ENCODE measurements around the gene TM7SF2.

TM7SF2 gene

GRCh38 chr11:65111744-65112545, at the start of gene TM7SF2:
Gene TM7SF2 (plus strand): TSS chr11:65111872. CDS start chr11:65112016, 144 bp downstream.
- peak; percentile 77 for DNase-seq

GRCh38 chr11:65063532-65063931, 48.1 kb upstream of the TM7SF2 start:
- DNase-seq: no peak

GRCh38 chr11:65064847-65065240, 46.8 kb upstream of the TM7SF2 start:
- no peak for DNase-seq

DNA sequence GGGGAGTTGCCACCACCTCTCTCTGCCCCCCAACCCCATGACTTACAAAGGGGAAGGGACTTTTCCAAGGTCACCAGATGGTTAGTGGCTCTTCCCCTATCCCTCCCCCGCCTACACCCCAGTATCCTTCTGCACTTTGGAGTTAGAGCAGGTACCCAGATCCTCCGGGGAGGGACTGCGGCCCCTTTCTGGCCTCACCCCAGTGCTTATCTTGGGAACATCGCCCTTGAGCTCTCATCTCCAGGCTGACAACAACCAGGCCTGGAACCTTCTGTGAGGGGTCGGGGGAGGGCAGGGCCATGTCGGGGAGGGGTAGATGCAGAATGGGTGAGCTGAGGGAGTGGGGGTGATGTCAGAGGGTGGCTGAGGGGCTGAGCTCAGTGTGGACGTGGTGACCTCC, 45.8 kb upstream of the TM7SF2 start:
- DNase-seq: no peak

DNA sequence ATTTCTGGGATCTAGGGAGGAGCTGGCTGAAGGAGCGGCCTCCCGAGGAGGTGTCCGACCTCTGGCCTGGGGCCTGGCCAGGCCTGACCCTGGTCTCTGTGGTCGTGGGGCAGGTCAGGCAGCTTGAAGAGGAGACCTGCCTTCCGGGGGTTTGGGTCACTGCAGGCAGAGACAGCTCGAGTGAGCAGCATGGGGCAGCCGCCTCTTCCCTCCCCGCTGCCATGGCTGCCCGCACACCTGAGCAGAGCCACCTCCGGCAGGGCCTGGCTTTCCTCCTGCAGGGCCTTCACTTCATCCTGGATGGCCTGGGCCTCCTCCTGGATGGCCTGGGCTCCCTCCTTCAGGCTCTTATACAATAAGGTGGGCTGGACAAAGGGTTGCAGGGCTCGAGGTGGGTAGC, 45.4 kb upstream of the TM7SF2 start:
- no peak for DNase-seq

DNA sequence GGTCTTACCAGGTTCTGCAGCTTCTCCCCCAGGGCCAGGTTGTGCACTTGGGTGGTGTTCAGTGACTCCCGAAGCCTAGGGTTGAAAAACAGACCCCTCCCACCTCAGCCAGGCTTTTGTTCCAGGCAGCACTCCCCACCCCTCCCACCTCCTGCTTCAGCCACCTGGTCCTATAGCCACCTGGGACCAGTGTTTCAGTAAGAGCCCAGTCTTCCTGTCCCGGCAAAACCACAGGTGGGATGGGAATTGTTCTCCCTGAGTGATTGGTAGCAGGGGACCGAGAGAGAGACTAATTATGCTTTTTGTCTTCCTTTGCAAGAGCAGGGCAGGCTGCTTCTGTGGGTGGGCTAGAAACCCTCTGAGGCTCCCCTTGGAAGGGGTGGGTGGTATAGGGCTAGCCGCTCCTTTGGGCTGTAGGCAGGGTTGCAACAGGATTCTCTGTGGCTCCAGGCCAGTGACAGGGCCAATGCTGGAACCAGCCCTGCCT, 44.8 kb upstream of the TM7SF2 start:
- peak; percentile 37 for DNase-seq

DNA sequence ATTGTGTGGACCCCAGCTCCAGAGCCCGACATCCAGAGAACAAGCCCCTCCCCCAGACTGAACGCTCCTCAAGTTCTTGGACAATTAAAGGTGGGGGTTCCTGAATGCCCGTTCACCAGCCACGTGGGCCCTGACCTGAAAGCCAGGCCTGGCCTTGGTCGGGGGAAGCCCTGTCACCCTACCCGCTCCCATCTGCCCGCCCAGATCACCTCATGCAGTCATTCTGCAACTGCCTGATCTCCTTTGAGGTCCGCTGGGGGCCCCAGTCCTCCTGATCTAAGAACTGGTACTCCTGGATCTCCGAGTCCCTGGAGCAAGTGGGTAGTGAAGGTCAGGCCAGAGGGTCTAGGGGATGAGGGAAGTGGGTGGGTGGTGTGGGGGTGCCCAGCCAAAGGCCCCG, 44.2 kb upstream of the TM7SF2 start:
- no peak for DNase-seq

GRCh38 chr11:65069217-65069616, 42.5 kb upstream of the TM7SF2 start:
- DNase-seq: no peak

GRCh38 chr11:65071907-65072630, 39.6 kb upstream of the TM7SF2 start:
- DNase-seq: no peak

- no peak for DNase-seq
Measured at GRCh38 chr11:65072631-65072966, 39.1 kb upstream of the TM7SF2 start.

DNA sequence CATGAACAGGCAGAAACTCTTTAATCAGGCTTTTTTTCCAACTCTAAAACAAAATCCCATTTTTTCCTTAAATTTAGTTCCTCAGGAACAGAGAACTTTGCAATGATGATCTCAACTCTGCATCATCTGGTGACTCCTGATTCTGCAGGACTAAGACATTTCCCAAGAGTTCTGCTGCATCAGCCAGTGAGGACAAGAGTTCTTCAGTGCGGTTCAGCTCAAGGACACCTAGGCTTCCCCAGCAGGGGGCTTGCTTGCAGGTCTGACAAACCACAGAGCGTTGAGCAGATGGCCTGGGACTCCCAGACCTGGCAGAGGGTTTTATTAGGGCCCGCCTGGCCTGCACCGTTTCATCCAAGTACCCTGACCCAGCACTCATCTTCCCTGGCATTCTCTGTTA, 34.2 kb upstream of the TM7SF2 start:
- DNase-seq: no peak

DNA sequence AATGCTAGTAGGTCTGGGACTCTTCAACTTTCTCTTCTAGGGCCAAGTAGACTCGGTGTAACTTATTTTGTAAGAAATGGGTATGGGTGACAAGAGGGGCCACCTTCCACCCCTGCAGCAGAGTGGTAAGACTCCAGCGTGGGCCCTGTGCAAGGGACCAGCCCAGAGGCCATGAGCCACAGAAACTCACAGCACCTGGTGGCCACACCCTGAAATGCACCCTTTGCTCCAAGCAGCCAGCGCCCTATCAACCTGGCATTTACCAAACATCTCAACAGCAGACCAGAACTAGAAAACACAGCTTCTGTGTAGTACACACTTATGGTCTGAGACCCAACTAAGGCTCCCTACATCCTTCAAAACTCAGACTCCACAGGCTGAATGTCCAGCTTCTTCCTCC, 33.5 kb upstream of the TM7SF2 start:
- no peak for DNase-seq

DNA sequence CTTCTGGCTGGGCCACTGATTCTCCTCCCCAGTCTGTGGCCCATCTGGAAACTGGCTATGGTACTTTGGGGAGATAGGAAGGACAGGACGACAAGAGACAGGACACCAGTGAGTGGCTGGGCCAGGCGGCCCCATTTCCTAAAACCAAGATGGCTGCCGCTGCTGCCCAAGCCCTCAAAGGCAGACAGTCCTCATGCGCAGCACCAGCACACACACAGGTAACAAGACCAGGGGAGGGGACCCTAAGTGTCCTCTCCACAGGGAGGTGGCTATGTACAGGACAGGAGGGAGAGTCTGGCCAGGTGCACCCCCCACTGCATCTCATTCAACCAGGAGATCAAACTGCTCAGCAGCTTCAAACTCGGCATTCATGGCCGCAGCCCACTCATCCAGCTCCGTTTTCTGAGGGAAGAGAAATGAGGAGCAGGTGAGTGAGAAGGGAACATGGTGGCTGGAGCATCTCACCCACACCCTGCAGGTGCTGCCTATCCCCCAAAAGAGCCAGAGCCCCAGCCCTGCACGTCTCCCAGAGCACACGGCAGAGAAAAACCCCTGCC, 32.8 kb upstream of the TM7SF2 start:
- no peak for DNase-seq

GRCh38 chr11:65083134-65083833, 28.4 kb upstream of the TM7SF2 start:
- no peak for DNase-seq

- DNase-seq: peak; percentile 82
Measured at GRCh38 chr11:65083834-65084597, 27.7 kb upstream of the TM7SF2 start, which contains the start of the genes CDCA5 and ZFPL1. Gene CDCA5 (minus strand): TSS chr11:65084040. CDS start chr11:65083978, 62 bp downstream. Gene ZFPL1 (plus strand): TSS chr11:65084222. CDS start chr11:65084699, 477 bp downstream.

DNA sequence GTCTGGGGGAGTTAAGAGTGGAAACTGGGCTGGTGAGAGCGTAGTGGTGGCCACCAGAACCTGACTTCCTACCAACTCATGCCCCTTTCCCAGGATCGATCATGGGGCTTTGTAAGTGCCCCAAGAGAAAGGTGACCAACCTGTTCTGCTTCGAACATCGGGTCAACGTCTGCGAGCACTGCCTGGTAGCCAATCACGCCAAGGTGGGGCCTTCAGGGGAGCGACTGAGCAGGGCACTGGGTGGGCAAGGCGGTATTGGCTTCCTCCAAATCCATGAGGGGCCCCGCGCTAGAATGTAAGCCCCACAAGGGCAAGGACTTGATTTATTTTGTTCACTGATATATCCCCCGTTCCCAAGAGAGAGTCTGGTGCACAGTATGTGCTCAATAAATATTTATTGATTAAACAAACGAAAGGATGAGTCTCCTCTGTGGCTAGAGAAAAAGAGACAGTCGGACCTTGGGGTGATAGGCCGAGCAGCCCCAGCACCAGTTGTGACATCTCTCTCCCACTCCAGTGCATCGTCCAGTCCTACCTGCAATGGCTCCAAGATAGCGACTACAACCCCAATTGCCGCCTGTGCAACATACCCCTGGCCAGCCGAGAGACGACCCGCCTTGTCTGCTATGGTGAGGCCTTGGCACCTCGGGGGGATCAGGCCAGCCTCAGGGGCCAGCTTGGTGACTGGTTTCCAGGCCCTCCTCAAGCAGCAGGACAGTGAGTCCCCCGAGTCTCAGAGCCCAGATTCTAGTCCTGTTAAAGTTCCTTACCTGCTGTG, 26.9 kb upstream of the TM7SF2 start:
- no peak for DNase-seq

DNA sequence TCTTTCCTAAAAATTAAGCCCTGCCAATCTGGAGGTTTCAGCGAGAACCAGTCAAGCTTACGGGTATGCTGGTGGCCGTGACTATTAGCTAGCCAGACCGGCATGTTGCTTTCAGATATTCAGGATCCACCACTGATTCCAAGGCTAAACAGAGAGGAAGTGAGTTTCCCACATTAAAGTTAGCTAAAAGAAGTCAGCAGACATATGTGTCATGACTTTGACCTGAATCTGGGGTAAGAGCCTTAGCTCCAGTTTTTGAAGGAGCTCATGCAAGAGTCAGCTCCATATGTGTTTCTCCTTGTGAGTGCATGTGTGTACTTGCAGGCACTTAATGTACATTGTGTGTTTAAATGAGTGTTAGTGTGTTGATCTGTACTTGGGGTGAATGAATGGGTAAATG, 26.2 kb upstream of the TM7SF2 start:
- DNase-seq: no peak

DNA sequence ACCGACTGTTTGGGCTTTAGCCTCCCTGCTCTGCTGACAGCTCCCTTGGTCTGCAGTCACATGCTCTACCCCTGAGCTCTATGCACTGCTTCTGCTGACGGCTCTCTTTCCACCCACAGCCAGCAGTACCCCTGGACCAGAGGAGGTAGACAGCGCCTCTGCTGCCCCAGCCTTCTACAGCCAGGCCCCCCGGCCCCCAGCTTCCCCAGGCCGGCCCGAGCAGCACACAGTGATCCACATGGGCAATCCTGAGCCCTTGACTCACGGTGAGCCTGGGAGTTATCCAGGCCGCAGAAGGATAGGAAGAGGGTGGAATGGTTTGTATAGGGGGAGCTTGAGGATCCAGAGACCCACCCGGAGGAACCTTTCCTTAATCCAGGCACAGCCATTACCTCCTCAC, 24.9 kb upstream of the TM7SF2 start:
- no peak for DNase-seq

DNA sequence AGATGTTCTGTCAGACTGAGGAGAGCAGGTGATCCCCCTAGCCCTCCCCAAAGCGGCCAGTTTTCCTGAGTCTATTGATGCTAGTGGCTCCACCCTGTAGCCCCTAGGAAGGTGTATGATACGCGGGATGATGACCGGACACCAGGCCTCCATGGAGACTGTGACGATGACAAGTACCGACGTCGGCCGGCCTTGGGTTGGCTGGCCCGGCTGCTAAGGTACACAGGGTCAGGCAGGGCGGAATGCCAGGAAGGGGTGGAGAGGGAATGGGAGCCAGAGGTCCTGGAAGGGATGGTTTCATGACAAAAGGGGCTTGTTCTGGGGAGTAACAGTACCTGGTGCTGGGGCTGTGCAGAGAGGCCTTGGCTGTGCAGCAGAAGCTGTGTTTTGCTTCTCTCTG, 24.5 kb upstream of the TM7SF2 start:
- DNase-seq: no peak

- DNase-seq: no peak
Measured at GRCh38 chr11:65087827-65088226, 23.8 kb upstream of the TM7SF2 start.

- DNase-seq: no peak
Measured at GRCh38 chr11:65089621-65090020, 22.1 kb upstream of the TM7SF2 start.

DNA sequence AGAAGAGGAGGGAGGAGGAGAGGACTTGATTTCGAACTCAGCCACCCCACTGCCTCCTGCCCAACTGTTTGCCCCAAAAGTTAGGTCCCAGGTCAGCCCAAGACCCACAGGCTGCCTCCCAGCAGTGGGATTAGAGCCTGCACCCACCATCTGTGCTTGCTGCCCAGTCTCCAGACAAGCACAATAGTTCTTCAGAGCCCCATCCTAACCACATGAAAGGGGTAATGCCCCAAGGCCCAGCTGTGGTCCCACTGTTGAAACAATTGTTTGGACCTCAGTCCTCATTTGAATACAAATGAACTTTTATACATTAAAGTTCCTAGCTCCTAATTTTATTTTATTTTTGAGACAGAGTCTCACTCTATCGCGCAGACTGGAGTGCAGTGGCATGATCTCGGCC, 21.0 kb upstream of the TM7SF2 start:
- DNase-seq: no peak
